HepG2 (cell line): Measurements from ENCODE around the gene ENTREP3. TPM values are rescaled to one million over a fixed set of nuclear protein-coding genes. Genes with fewer than 3 reads are reported as not detected.

Experiments
- ATAC-seq: fragments of 200-7000 bp; cut with Tn5 transposase; 3 replicates; pipeline ENCODE4 v1.9.1; 2020; ENCODE audit warnings: mild to moderate bottlenecking, moderate library complexity
- BruUV-seq: library from RNA; stranded (reverse); fragments of 400-500 nt; replicated peaks from 2 replicates; lab custom pipeline; 2021; lab: Mats Ljungman, UMichigan
- CTCF ChIA-PET: fragments of 300-600 bp; formaldehyde crosslinking; extraction: SDS; loops from one replicate; lab custom pipeline; 2021; ENCODE audit warnings: low total read pairs, inconsistent platforms, low intra/inter-chr PET ratio; lab: Yijun Ruan, JAX
- POLR2A ChIA-PET: fragments of 350-600 bp; sonication (Branson Sonifier 250); formaldehyde crosslinking; loops from one replicate; lab custom pipeline; 2020; ENCODE audit warnings: antibody characterized with exemption, inconsistent platforms; lab: Yijun Ruan, JAX
- DNase-seq: peaks from one replicate; pipeline ENCODE4 v3.0.0-alpha.2; 2015; ENCODE audit warnings: low spot score
- FAIRE-seq: peaks from 3 replicates; lab custom pipeline; 2011; peaks lifted over from hg19 to GRCh38; lab: Jason Lieb, UNC
- H2AFZ ChIP-seq: one replicate; pipeline ENCODE4 v1.6.1; 2011; ENCODE audit warnings: low read length, inconsistent platforms
- H3K27ac ChIP-seq: fragments of 300-600 bp; 3 replicates; pipeline ENCODE4 v1.8.0; 2011; ENCODE audit warnings: mixed run types, mild to moderate bottlenecking, mixed read lengths, low read length, inconsistent platforms; ENCODE audit not compliant: insufficient read depth; ENCODE audit errors: extremely low read length
- H3K27me3 ChIP-seq, 2 experiments: fragments of 200-600 bp in 1 of 2; 2 replicates in 1 of 2; 3 replicates in 1 of 2; pipeline versions ENCODE4 v1.6.0 to v1.8.0; 2011; ENCODE audit warnings: low read length in 2 of 2, mild to moderate bottlenecking in 2 of 2, moderate library complexity in 2 of 2, inconsistent platforms in 1 of 2; ENCODE audit not compliant: insufficient read depth in 2 of 2, control insufficient read depth in 1 of 2
- H3K36me3 ChIP-seq, 2 experiments: fragments of 200-600 bp in 1 of 2; replicated peaks in 1 of 2; 2 replicates in 1 of 2; 3 replicates in 1 of 2; pipeline versions ENCODE4 v1.5.1 to v1.8.0; 2011; ENCODE audit warnings: low read length in 2 of 2, inconsistent platforms in 1 of 2; ENCODE audit not compliant: insufficient read depth in 2 of 2, control insufficient read depth in 1 of 2
- H3K4me1 ChIP-seq: 2 replicates; pipeline ENCODE4 v1.5.1; 2012; ENCODE audit warnings: low read length, inconsistent platforms; ENCODE audit not compliant: insufficient read depth
- H3K4me2 ChIP-seq: 2 replicates; pipeline ENCODE4 v1.6.0; 2011; ENCODE audit warnings: low read depth, low read length, inconsistent platforms
- H3K4me3 ChIP-seq, 3 experiments: fragments of 200-600 bp in 1 of 3; sonication (generic), shearing (Covaris generic) in 1 of 3; replicated peaks in 1 of 3; 2 replicates each; pipeline ENCODE4 v1.5.1; 2011 to 2016; ENCODE audit warnings: low read length in 3 of 3, inconsistent platforms in 2 of 3, low read depth in 2 of 3, mild to moderate bottlenecking in 2 of 3, control low read depth in 1 of 3, mixed read lengths in 1 of 3; ENCODE audit not compliant: insufficient read depth in 1 of 3
- H3K79me2 ChIP-seq: one replicate; pipeline ENCODE4 v1.6.1; 2011; ENCODE audit warnings: low read length, inconsistent platforms; ENCODE audit not compliant: insufficient read depth
- H3K9ac ChIP-seq: 2 replicates; pipeline ENCODE4 v1.6.0; 2011; ENCODE audit warnings: mild to moderate bottlenecking, low read depth, low read length, inconsistent platforms; ENCODE audit not compliant: insufficient read depth
- H3K9me3 ChIP-seq: 2 replicates; pipeline ENCODE4 v1.5.1; 2012; ENCODE audit warnings: mild to moderate bottlenecking, low read length
- H4K20me1 ChIP-seq: 2 replicates; pipeline ENCODE4 v1.6.0; 2011; ENCODE audit warnings: inconsistent platforms, mild to moderate bottlenecking, low read length, moderate library complexity; ENCODE audit not compliant: insufficient read depth
- ETS1 ChIP-seq: sonication (generic); formaldehyde crosslinking; IDR thresholded peaks from 2 replicates; pipeline ENCODE4 v1.4.0; 2020; ENCODE audit warnings: missing genetic modification reagents
- KDM1A ChIP-seq: IDR thresholded peaks from 2 replicates; pipeline ENCODE4 v1.6.1; 2016; ENCODE audit warnings: missing compliant biosample characterization
- MAFK ChIP-seq, 2 experiments: IDR thresholded peaks in 1 of 2; conservative IDR thresholded peaks in 1 of 2; 2 replicates each; pipeline ENCODE4 v1.6.1; 2011; ENCODE audit warnings: improper control_type of control experiment in 2 of 2, low read length in 2 of 2
- MTA1 ChIP-seq: sonication (generic); formaldehyde crosslinking; IDR thresholded peaks from 2 replicates; pipeline ENCODE4 v1.4.0; 2020; ENCODE audit warnings: missing genetic modification reagents, mild to moderate bottlenecking, borderline replicate concordance
- NFKB2 ChIP-seq: sonication (generic); formaldehyde crosslinking; IDR thresholded peaks from 2 replicates; pipeline ENCODE4 v1.4.0; 2020; ENCODE audit warnings: missing genetic modification reagents, borderline replicate concordance
- POGK ChIP-seq: sonication (generic); formaldehyde crosslinking; conservative IDR thresholded peaks from 2 replicates; pipeline ENCODE4 v1.8.0; 2022; ENCODE audit warnings: mild to moderate bottlenecking, moderate library complexity, missing genetic modification reagents
- RCOR2 ChIP-seq: IDR thresholded peaks from 2 replicates; pipeline ENCODE4 v1.6.1; 2016; ENCODE audit warnings: missing biosample characterization, missing genetic modification reagents
- SIN3A ChIP-seq: IDR thresholded peaks from 2 replicates; pipeline ENCODE4 v1.6.1; 2011; ENCODE audit warnings: low read depth, mild to moderate bottlenecking, control low read depth, low read length, borderline replicate concordance
- SNAI1 ChIP-seq: sonication (generic); formaldehyde crosslinking; IDR thresholded peaks from 2 replicates; pipeline ENCODE4 v1.5.0; 2020; ENCODE audit warnings: mild to moderate bottlenecking, missing genetic modification reagents, borderline replicate concordance
- STAG1 ChIP-seq: sonication (generic); formaldehyde crosslinking; IDR thresholded peaks from 2 replicates; pipeline ENCODE4 v1.4.0; 2020; ENCODE audit warnings: missing genetic modification reagents
- TBP ChIP-seq: sonication (generic); formaldehyde crosslinking; IDR thresholded peaks from 2 replicates; pipeline ENCODE4 v1.5.0; 2020; ENCODE audit warnings: missing genetic modification reagents
- ZFP36L2 ChIP-seq: sonication (generic); formaldehyde crosslinking; IDR thresholded peaks from 2 replicates; pipeline ENCODE4 v1.4.0; 2020; ENCODE audit warnings: missing genetic modification reagents
- ZNF12 ChIP-seq: sonication (generic); formaldehyde crosslinking; IDR thresholded peaks from 2 replicates; pipeline ENCODE4 v1.5.0; 2020; ENCODE audit warnings: missing genetic modification reagents
- ZNF121 ChIP-seq: sonication (generic); formaldehyde crosslinking; IDR thresholded peaks from 2 replicates; pipeline ENCODE4 v1.5.0; 2020; ENCODE audit warnings: mild to moderate bottlenecking, missing genetic modification reagents
- ZNF180 ChIP-seq: sonication (generic); formaldehyde crosslinking; IDR thresholded peaks from 2 replicates; pipeline ENCODE4 v1.4.0; 2020; ENCODE audit warnings: low read depth, missing genetic modification reagents, borderline replicate concordance
- ZNF343 ChIP-seq: sonication (generic); formaldehyde crosslinking; IDR thresholded peaks from 2 replicates; pipeline ENCODE4 v1.4.0; 2020; ENCODE audit warnings: mild to moderate bottlenecking, missing genetic modification reagents
- ZNF383 ChIP-seq: sonication (generic); formaldehyde crosslinking; IDR thresholded peaks from 2 replicates; pipeline ENCODE4 v1.4.0; 2020; ENCODE audit warnings: missing genetic modification reagents, mild to moderate bottlenecking, borderline replicate concordance
- ZNF737 ChIP-seq: sonication (generic); formaldehyde crosslinking; IDR thresholded peaks from 2 replicates; pipeline ENCODE4 v1.5.0; 2020; ENCODE audit warnings: missing genetic modification reagents, mild to moderate bottlenecking, borderline replicate concordance
- ZNF776 ChIP-seq: sonication (generic); formaldehyde crosslinking; IDR thresholded peaks from 2 replicates; pipeline ENCODE4 v1.4.0; 2020; ENCODE audit warnings: mild to moderate bottlenecking, missing genetic modification reagents
- WGBS: methylation state at CpG from one replicate; pipeline ENCODE4 v1.1.6; 2017; ENCODE audit warnings: low lambda C conversion rate; 5-methylcytosine and 5-hydroxymethylcytosine counted together
- in situ Hi-C: cut with HindIII; loops from 2 replicates; pipeline ENCODE4 v1.10.0; 2017; ENCODE audit warnings: low pct_unique_long_range_greater_than_20kb; ENCODE audit not compliant: extremely low pct_ligation_motif_present
- intact Hi-C: fragments of 100-400 bp; cut with micrococcal nuclease; formaldehyde crosslinking; loops from one replicate; pipeline ENCODE4 v1.10.0; 2022; ENCODE audit not compliant: unreplicated experiment
- polyA plus RNA-seq, 8 experiments: library from polyadenylated mRNA; depleted of rRNA in 3 of 8; stranded (reverse) in 7 of 8; unstranded in 1 of 8; fragments of >200 nt; fragmentation: Illumina TruSeq in 4 of 8; extraction: Trizol in 4 of 8; gene quantifications; 2 replicates each; pipeline versions ENCODE4 v1.2.1 to v1.2.3, GENCODE V29; 2011 to 2016; ENCODE audit warnings: low read depth in 4 of 8, missing spikeins in 1 of 8, mixed read lengths in 1 of 8; ENCODE audit not compliant: insufficient read depth in 1 of 8
- total RNA-seq, 5 experiments: library from RNA; depleted of rRNA; stranded (reverse); fragments of >200 nt; fragmentation: Illumina TruSeq; extraction: Trizol; gene quantifications; 2 replicates each; pipeline ENCODE4 v1.2.3, GENCODE V29; 2016; ENCODE audit warnings: low read depth in 1 of 5

ENTREP3 gene
- total and polyA plus RNA-seq, 2 of the 13 experiments (the other 11 are each of a cell fraction or from before 2014, with no cell fraction given): 4.1 to 9.9 TPM

GRCh38 chr1:155202198-155202597 lies 53.1 kb downstream of the ENTREP3 start:
- WGBS: 8% methylated on average over 5 of the region's 7 CpGs
- Histone ChIP-seq H3K9ac (no peak overlapping the region), H3K4me3 (no peak overlapping the region), H3K36me3 (no peaks in the 10 kb centered on the region), H3K4me2 (no peak overlapping the region), H3K4me1 (peaks cover 13% of the 10 kb centered on the region), H4K20me1 (no peaks in the 10 kb centered on the region), H3K27ac (no peak overlapping the region), H2AFZ (no peak overlapping the region), H3K9me3 (no peaks in the 10 kb centered on the region), H3K27me3 (peaks cover 0 to 38% of the 10 kb centered on the region in 2 experiments; a peak in 4 of 5 replicates), H3K79me2 (no peaks in the 10 kb centered on the region)
- in situ Hi-C loops: loop anchor here (10.0 kb wide), 1 partner anchor 393 kb away; no protein-coding TSS in a partner anchor
- FAIRE-seq (no peak), ATAC-seq (no peak), DNase-seq (no peak)
- intact Hi-C loops: loop anchor here (10.0 kb wide), 1 partner anchor 103 kb away; the partner anchor contains the start of genes FDPS and PKLR
- CTCF ChIA-PET: no interaction called here
- TF ChIP-seq SNAI1: no peak
- TF ChIP-seq ETS1 (CRISPR knock-in tag): no peak
- TF ChIP-seq MAFK (conservative IDR thresholded peaks at IDR 0.05 in 1 of 2, IDR thresholded peaks at IDR 0.05 in 1 of 2; ENCODE audit: low read length in 2 of 2): no peak
- no peak for TF ChIP-seq SIN3A
- no peak for TF ChIP-seq ZNF776 (CRISPR knock-in tag)
- no peak for TF ChIP-seq ZNF121 (CRISPR knock-in tag)
- no peak for TF ChIP-seq STAG1 (CRISPR knock-in tag)
- no peak for TF ChIP-seq TBP (CRISPR knock-in tag)
- no peak for TF ChIP-seq MTA1 (CRISPR knock-in tag)
- TF ChIP-seq ZNF343 (CRISPR knock-in tag): no peak
- TF ChIP-seq RCOR2 (CRISPR knock-in tag): no peak
- TF ChIP-seq ZNF737 (CRISPR knock-in tag): no peak
- TF ChIP-seq KDM1A (CRISPR knock-in tag): no peak
- no peak for TF ChIP-seq ZNF383
- TF ChIP-seq ZNF12 (CRISPR knock-in tag): no peak
- TF ChIP-seq ZNF180 (CRISPR knock-in tag): no peak
- no peak for TF ChIP-seq POGK (CRISPR knock-in tag)
- TF ChIP-seq ZFP36L2: no peak
- no peak for TF ChIP-seq NFKB2 (CRISPR knock-in tag)
- BruUV-seq: no TSS peak
- POLR2A ChIA-PET: no interaction called here
